ENCODE measurements around the gene FHL5. TPM values are rescaled to one million over a fixed set of nuclear protein-coding genes. Genes with fewer than 3 reads are reported as not detected.

Gene FHL5
- total RNA-seq, 1 donor from 2014 or later = not detected

- TF ChIP-seq, protein P1, sequence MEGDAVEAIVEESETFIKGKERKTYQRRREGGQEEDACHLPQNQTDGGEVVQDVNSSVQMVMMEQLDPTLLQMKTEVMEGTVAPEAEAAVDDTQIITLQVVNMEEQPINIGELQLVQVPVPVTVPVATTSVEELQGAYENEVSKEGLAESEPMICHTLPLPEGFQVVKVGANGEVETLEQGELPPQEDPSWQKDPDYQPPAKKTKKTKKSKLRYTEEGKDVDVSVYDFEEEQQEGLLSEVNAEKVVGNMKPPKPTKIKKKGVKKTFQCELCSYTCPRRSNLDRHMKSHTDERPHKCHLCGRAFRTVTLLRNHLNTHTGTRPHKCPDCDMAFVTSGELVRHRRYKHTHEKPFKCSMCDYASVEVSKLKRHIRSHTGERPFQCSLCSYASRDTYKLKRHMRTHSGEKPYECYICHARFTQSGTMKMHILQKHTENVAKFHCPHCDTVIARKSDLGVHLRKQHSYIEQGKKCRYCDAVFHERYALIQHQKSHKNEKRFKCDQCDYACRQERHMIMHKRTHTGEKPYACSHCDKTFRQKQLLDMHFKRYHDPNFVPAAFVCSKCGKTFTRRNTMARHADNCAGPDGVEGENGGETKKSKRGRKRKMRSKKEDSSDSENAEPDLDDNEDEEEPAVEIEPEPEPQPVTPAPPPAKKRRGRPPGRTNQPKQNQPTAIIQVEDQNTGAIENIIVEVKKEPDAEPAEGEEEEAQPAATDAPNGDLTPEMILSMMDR (IDR thresholded peaks at IDR 0.05; ENCODE audit: unreplicated experiment) = no peak
- H3K27me3 Mint-ChIP-seq = no peaks in the 10 kb centered on the region
These were observed 45.1 kb downstream of the FHL5 start for GRCh38 chr6:96608074-96608473.

GRCh38 chr6:96610019-96610418 lies 47.1 kb downstream of the FHL5 start:
- no peaks in the 10 kb centered on the region for H3K36me3 Mint-ChIP-seq (ENCODE audit: insufficient read depth)
- H3K4me1 Mint-ChIP-seq (ENCODE audit: low read depth) = no peaks in the 10 kb centered on the region
- H3K4me3 Mint-ChIP-seq (ENCODE audit: low read depth) = no peak overlapping the region
- no peak for DNase-seq (ENCODE audit: low spot score, unreplicated experiment)
- H3K9me3 Mint-ChIP-seq (ENCODE audit: low read depth) = no peaks in the 10 kb centered on the region
- no peaks in the 10 kb centered on the region for H3K27me3 Mint-ChIP-seq
- H3K27ac Mint-ChIP-seq = no peak overlapping the region
- TF ChIP-seq, protein P1 (IDR thresholded peaks at IDR 0.05; ENCODE audit: unreplicated experiment) = no peak

More at GRCh38 chr6:96608074-96608473, 45.1 kb downstream of the FHL5 start:
- no peak for DNase-seq (ENCODE audit: low spot score, unreplicated experiment)
- no peaks in the 10 kb centered on the region for H3K4me1 Mint-ChIP-seq (ENCODE audit: low read depth)
- H3K4me3 Mint-ChIP-seq (ENCODE audit: low read depth) = no peak overlapping the region
- H3K9me3 Mint-ChIP-seq (ENCODE audit: low read depth) = no peaks in the 10 kb centered on the region
- no peaks in the 10 kb centered on the region for H3K36me3 Mint-ChIP-seq (ENCODE audit: insufficient read depth)
- no peak overlapping the region for H3K27ac Mint-ChIP-seq

DNA sequence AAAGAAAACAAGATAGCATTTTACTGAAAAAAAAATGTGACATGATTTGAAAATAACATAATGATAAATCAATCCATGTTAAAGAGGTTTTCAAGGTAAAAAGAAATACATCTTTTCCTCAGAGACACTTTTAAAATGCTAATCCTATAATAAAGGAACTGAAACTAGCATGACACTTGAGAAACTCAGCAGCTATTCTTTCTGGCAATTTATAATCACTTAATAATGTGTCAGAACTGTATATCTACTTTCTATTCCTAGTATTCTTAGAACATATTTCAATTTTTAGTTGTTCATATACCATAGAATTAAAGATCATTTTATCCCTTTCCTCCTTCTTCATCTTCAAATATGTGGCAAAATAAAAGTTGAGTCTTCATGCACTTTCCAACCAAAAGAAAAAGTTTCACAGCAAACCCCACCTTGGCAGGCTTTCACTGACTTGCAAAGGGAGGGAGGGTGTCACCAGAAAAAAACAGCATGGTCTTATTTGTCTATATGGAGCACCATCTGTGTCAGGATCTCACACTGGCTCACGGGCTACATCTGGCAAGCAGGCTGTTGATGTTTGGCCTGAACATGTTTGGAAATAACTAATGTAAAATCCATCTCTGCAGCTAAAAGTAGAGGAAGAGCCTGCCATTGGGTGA lies 48.5 kb downstream of the FHL5 start:
- TF ChIP-seq, protein P1 (IDR thresholded peaks at IDR 0.05; ENCODE audit: unreplicated experiment) = no peak
- no peak for DNase-seq (ENCODE audit: low spot score, unreplicated experiment)
- Mint-ChIP-seq H3K9me3 (ENCODE audit: low read depth) (no peaks in the 10 kb centered on the region), H3K27ac (no peak overlapping the region), H3K4me1 (ENCODE audit: low read depth) (no peaks in the 10 kb centered on the region), H3K27me3 (no peaks in the 10 kb centered on the region), H3K36me3 (ENCODE audit: insufficient read depth) (no peaks in the 10 kb centered on the region), H3K4me3 (ENCODE audit: low read depth) (no peak overlapping the region)

DNA sequence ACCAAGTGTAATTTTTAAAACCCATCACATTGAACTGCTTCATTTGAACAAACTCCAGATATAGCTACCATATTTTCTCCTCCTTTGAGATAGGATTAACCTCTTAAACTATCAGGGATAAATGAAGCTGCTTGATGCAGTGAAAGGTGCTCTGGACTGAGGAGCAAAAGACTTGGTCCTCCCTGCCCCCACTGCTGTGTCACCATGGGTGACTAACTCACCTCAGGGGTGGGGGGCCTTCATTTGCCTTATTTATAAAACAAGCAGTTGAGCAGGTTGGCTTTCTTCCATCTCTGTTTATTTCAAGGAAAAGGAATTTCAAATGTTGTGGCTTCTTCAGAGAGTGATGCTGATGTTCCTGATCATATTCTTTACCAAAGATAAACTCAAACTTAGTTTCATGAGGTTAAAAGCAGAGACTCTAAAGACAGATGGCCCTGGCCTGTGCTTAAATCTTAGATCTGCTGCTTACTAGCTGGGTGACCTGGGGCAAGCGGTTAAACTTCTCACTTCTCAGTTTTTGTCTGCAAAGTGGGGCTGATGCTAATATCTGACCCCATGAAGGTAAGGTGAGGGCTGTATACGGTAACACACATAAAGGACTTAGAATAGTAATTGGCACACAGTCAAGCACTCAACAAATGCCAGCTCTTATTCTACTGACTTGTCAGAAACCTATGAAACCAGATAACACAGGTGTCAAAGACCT lies 50.5 kb downstream of the FHL5 start:
- no peak for DNase-seq (ENCODE audit: low spot score, unreplicated experiment)
- no peaks in the 10 kb centered on the region for H3K36me3 Mint-ChIP-seq (ENCODE audit: insufficient read depth)
- no peak overlapping the region for H3K27ac Mint-ChIP-seq

DNA sequence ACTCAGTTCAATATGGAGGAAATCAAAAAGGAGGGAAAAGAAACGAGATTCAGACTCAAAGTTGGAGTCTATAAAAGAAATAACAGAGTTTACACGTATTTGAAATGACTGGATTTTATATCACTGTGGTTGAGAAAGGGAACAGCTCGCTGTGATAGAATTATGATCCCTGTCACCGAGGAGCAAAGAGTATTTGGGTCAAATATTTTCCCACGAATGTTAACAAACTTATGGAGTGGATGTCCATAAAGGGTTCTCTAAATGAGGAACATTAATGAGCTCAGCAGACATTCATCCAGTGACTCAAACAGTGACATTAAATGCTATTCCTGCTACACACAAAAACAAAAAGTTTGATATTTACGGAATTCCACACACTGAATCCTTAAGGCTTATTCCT lies 57.9 kb downstream of the FHL5 start:
- Mint-ChIP-seq H3K36me3 (ENCODE audit: insufficient read depth) (no peaks in the 10 kb centered on the region), H3K27me3 (peaks cover 2% of the 10 kb centered on the region), H3K4me3 (ENCODE audit: low read depth) (no peak overlapping the region), H3K9me3 (ENCODE audit: low read depth) (no peaks in the 10 kb centered on the region), H3K27ac (no peak overlapping the region), H3K4me1 (ENCODE audit: low read depth) (no peaks in the 10 kb centered on the region)
- TF ChIP-seq, protein P1 (IDR thresholded peaks at IDR 0.05; ENCODE audit: unreplicated experiment) = no peak
- no peak for DNase-seq (ENCODE audit: low spot score, unreplicated experiment)

More for the DNA sequence above, 50.5 kb downstream of the FHL5 start:
- H3K4me3 Mint-ChIP-seq (ENCODE audit: low read depth) = no peak overlapping the region
- TF ChIP-seq, protein P1 (IDR thresholded peaks at IDR 0.05; ENCODE audit: unreplicated experiment) = no peak
- H3K4me1 Mint-ChIP-seq (ENCODE audit: low read depth) = no peaks in the 10 kb centered on the region
- no peaks in the 10 kb centered on the region for H3K9me3 Mint-ChIP-seq (ENCODE audit: low read depth)
- H3K27me3 Mint-ChIP-seq = no peaks in the 10 kb centered on the region
